ENCODE results near the gene COL23A1. TPM values are rescaled to one million over a fixed set of nuclear protein-coding genes. Genes with fewer than 3 reads are reported as not detected.
"Not testable (repeated sequence)": the region's sequence is repeated elsewhere in the genome, so short reads cannot be mapped to it uniquely, and the experiment has no call there.

COL23A1 gene
- total RNA-seq, 1 experiment from 2014 or later: not detected

DNA sequence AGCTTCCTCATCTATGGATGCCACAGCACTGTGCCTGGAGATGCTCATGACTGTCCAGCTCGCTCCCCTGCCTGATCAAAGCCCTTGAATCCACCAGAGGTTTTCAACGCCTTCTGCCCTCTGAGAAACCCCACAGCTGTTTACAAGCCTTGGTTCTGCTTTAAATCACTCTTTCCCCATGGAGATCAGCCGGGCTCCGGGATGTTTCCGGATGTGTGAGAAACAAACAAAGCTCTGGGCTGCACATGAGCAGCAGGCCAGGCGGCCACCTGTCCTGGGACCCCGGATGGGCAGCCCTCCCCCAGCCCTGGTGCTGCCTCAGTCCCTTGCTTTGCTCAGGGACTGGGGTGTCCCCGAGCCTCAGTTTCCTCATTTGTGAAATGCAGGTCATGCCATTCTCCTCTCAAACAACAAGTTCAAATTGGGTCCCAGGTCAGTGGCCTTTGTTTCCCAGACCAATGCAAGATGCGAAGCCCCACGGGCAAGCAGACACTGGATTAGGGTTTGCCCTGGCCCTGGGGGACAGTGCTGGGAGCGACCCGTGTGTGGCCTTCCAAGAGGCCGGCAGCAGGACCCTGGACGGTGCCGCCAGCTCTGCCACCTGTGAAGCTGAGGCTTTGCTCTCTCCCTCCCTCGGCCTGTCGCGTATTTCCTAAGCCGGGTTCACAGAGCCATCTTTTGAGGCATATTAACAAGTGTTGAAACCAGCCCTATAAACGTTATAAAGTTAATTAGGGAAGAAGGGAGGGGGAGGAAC is 315.2 kb downstream of the COL23A1 start:
- no peak for DNase-seq (ENCODE audit: low read depth)

DNA sequence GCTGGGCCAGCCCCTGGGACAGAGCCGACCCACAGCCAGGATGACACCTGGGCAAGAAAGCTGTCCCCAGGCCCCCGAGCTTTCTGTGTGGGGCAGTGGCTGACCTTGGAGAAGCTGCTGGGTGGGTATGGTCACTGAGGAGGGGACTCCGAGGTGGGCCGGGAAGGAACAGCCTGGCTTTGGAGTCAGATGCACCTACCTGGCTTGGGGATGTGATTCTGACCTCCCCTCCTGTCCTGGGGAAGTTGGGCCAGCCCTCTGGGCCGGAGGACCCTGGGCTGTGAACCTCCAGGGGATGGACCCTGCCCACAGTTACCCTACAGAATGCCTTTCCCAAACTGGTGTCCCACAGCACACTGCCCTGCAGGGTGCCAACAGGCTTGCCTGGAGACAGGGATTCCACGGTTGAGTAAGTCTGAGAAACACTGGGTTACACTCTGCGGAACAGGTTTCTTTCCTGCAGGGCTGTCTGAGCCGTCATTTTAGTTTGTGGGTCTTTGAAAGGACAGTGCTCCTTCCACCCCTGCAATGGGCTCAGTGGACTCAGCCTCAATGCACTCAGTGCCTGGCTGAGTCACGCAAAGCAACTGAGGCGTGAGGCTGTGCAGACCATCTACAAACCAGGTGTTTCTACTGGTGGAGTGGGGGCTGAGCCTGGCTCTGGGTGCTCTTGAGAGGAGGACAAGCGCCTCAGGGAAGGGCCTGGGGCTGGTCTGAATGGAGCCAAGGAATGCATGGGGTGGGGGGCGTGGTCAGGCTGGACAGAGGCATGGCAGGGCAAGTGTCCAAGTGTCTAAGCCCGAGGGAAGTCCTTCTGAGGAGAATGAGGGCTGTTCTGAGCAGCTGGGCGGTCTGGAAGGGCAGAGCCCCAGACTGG is 316.3 kb downstream of the COL23A1 start:
- no peak for DNase-seq (ENCODE audit: low read depth)

DNA sequence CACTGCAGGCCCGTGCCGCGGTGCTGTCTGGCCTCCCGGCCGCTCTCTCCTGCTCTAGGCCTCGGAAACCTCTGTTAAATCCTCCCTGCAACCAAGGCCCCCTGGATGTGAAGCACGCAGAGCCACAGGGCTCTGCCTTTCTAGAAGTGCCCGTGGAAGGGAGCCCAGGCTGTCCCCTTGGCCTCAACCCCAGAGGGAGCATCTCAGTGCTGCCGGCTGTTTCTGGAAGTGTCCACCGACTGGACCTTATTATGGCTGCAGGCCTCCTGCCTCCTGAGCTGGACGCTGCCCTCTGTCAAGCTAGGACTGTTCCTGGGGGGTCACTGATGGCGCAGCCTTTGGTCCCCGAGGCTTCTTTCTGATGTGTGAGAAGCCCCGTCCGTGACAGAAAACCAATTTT is 317.2 kb downstream of the COL23A1 start:
- DNase-seq (ENCODE audit: low read depth): no peak

DNA sequence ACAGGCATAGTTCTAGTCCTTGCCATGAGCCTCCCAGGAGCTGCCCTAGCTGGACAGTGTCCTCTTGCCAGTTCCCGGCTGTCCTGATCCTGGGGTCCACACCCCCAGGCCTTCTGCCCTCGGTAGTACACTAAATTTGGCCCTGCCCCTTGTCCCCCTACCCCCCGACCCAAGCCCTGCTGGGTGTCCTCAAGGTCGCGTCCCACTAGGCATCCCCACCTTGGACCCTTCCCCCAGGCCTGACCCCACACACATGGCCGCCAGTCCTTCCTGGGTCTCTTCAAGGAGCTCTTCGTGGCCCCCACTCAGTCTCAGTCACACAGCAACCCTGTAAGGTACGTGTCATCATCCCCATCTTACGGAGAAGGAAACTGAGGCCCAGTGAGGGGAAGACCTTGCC is 317.6 kb downstream of the COL23A1 start:
- no peak for DNase-seq (ENCODE audit: low read depth)

DNA sequence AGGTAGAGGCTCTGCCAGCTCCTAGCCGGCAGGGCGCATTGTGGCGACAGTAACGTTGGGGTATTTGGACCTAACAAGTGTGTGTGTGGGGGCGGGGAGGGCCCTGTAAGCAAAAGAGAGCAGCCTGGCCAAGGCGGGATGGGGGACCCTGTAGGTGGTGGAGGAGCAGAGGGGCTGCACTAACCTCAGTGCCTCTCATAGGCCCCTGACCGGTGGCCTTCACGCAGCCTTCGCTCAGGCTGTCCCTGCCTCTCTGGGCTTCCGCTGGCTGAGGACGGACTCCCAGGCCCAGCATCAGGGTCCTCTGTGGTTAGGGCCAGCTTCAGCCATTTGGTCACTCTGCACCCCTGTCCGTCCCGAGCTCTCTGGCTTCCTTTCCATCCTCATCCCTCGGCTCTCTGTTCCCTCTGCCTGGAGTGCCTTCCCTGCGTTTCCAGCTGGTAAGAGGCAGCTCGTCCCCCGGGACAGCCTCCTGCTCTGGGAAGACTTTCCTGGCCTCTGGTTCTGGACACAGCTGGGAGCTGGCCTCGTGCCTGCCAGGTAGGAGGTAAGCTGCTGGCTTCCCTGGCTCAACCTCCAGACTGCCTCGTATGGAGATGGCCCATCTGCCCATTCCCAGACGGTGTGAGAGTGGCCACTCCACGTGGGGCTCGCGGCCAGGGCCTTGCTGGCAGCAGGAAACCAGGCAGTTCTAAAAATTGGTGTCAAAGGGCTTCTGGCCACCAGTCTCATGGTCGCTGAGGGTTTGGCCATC is 318.3 kb downstream of the COL23A1 start:
- no peak for DNase-seq (ENCODE audit: low read depth)

DNA sequence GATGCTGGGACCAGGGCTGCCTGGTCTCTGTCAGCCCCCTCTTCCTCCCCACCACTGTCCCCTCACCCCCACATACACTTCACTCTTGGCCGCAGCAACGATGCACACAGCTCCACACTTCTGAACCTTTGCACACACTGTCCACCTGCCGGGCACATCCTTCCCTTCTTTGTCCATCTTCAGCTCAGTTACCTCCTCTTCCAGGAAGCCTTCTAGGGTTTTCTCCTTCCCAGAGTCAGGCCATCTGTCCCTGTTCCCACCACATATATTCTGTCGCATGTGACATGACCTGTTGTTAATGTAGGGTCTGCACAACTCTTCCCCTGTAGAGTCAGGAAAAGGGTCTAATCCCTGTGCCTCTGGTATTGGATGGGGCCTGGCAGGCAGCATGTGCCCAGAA is 319.0 kb downstream of the COL23A1 start:
- no peak for DNase-seq (ENCODE audit: low read depth)

DNA sequence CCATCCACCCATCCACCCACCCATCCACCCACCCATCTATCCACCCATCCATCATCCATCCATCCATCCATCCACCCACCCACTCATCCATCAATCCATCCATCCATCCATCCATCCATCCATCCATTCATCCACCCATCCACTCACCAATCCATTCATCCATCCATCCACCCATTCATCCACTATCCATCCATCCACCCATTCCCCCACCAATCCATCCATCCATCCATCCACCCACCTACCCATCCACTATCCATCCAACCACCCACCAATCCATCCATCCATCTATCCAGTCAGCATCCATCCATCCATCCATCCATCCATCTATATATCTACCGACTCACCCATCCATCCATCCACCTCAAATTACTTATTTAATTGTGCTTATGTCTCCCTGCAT is 320.7 kb downstream of the COL23A1 start:
- no peak for DNase-seq (ENCODE audit: low read depth)

DNA sequence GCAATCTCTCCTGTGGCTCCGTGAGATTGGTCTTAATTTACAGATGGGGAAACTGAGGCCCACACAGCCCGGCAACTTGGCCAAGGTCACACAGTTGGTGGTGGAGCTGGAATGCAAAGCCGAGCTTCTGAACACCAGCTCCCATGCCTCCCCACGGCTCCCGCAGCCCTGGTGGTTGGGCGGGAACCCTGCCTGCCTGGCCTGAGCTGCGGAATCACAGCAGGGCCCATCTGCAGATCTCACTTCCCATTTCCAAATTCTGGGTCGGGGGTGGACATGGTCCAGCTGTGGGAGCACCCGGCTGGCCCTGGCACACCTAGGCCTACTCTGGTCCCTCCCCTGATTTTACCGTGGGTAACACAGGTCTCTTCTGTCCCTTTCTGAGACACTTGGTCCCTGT is 322.3 kb downstream of the COL23A1 start:
- DNase-seq (ENCODE audit: low read depth): no peak

DNA sequence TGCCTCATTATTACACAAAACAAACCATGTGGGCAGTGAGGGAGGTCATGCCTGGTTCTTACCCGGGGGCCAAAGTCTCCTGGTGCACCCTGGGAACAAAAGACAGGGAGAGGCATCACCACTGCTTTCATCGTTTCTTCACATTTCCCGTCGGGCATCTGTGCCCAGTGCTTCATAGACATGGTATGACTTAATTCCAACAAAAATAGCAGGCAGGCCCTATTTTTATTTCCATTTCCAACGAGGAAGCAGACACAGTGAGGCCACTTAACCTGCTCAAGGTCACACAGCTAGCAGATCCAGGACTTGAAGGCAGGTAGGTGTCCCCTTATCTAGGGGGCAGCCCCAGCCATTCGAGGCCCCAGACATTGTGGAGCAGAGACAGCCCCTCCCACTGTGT is 322.9 kb downstream of the COL23A1 start:
- DNase-seq (ENCODE audit: low read depth): no peak

DNA sequence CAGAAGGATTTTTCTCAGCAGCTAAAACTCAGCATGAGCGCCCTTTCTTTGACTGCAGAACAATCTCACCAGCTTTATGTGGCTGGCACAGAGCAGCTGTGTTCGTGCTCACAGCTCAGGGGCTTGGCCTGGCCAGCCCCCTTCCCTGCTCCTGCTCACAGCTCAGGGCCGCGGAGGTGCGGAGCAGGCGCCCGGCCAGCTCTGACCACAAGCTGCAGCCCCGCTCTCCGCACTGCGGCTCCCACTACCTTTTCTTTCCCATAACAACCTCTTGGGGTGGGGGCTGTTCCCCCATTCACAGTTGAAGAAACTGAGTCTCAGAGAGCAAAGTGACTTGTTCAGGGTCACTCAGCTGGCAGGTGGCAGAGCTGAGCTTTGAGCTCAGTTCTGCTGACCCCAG is 323.6 kb downstream of the COL23A1 start:
- no peak for DNase-seq (ENCODE audit: low read depth)

DNA sequence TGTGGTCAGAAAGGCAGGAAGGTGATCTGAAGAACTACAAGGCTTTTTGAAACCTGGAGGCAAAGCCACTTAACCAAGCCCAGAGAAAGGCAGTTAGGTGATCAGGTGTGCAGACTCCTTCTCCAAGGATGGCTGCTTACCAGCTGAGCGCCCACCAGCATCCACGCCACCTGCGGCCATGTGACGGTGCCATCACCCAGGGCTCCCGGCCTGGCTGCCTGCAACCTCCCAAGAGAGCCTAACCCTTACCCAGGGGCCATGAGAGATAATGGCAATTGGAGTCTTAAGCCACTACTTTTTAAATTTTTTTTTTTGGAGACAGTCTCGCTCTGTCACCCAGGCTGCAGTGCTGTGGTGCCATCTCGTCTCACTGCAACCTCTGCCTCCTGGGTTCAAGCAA is 324.4 kb downstream of the COL23A1 start:
- DNase-seq (ENCODE audit: low read depth): no peak

DNA sequence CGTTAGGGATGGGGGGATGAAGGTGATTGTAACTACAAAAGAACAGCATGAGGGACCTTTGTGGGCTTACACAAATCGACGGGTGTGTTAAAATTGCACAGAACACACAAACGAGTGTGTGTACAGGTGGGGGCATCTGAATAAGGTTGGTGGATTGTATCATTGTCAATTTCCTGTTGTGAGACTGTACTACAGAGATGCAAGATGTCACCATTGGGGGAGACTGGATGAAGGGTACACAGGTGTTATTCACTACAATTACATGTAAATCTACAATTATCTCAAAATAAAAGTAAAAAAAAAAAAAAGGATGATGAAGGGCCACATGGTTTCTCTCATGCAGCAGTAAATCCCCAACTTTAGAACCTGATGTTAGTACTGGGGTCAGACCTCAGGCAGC is 326.1 kb downstream of the COL23A1 start:
- no peak for DNase-seq (ENCODE audit: low read depth)

DNA sequence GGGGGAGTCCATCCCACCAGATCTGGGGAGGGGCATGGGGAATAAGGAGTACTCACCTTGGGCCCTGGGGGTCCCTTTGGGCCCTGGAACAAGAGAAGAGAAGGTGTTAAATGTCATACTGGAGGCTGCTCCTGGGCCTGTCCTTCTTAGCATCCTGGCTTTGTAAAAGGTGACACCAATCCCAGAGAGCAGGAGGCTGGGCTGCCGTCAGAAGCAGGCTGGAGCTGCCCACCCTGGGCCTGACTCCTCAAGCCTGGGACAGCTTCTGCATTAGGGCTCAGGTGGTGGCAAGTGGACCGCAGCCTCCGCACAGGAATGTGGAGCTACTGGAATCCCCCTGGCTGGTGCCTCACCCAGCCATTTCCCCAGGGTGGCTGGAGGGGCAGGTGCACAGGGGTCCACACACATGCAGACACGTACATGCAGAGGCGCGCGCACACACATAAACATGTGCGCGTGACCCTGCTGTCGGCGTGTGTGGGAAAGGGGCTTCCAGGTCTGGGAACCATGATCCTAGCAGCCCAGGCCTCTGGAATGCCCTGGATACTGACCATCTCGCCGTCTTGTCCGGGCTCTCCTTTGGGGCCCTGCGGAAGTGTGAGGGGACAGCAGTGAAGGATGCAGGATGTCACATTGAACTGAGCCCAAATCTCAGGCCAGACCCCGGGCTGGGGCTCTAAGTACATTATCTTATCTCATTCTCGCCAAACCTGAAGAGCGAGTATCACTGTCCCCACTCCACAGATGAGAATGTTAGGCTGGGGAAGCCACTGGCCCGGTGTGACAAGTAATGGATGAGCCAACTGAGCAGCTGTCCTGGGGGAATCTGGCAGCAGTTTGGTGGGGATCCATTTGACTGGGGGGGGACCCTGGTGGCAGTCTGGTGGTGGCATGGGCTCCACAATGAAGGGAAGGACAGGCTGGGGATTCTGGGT is 328.3 kb downstream of the COL23A1 start:
- no peak for DNase-seq (ENCODE audit: low read depth)

DNA sequence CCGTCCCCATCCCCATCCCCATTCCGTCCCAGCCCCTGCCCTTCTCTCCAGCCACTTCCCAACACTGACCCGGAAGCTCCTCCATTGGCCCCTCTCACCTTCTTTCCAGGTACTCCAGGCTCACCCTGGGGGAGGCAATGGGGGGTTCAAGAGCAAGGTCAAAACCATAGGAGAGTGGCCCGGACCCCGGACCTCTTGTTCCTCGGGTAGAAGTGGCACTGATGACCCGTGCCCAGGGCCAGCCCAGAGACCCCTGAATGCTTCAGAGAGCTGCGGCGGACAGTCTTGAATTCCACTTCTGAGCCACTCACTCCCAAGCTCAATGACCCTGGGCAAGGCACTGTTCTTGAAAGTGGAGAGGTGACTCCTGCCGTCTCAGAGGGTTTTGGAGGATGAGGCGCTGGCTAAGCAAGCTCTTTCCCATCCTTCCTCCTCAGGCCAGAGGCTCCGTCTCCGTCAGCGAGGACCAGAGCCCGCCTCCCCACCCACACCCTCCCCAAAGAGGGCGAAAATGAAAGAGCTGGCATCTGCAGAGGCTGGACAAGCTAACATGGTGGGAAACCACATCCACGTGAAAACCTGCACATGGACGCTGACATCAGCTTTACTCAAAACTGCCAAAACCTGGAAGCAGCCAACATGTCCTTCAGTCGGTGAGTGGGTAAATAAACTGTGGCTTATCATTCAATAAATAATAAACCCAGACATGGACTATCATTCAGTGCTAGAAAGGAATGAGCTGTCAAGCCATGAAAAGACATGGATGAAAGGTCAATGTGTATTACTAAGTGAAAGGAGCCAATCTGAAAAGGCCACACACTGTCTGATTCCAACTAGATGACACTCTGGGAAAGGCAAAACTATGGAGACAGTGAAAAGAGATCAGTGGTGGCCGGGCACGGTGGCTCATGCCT is 330.3 kb downstream of the COL23A1 start:
- DNase-seq (ENCODE audit: low read depth): no peak

DNA sequence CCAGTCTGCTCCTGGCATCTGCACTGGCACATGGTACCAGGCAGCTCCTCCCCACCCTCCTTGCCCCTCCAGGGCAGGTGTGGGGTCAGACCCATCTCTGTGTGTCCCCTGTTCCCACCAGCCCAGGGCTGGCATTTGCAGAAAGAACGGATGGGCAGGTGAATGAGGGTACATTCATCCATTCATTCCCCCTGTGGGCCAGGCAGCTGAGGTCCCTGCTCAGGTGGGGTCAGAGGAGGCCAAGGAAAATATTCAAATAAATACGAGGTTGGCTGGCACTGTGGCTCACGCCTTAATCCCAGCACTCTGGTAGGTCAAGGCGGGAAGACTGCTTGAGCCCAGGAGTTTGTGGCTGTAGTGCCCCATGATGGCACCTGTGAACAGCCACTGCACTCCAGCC is 332.5 kb downstream of the COL23A1 start:
- no peak for DNase-seq (ENCODE audit: low read depth)

DNA sequence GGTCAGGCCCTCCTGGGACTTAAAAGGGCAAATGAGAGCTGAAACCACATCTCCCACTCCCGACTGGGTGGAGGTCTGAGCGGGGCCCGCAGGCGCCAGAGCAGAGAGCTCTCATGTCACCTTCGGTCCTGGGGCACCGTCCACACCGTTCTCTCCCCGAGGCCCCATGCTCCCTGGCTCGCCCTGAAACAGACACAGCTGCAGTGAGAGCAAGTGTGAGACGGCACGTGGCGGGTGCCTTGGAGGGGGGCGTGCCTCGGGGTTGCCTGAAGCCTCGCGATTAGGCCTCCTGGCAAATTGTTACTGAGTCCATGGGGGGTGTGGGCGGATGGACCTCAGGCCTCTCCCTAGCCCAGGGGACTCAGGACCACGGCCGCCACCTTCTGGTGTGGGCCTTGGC is 333.4 kb downstream of the COL23A1 start:
- DNase-seq (ENCODE audit: low read depth): no peak

DNA sequence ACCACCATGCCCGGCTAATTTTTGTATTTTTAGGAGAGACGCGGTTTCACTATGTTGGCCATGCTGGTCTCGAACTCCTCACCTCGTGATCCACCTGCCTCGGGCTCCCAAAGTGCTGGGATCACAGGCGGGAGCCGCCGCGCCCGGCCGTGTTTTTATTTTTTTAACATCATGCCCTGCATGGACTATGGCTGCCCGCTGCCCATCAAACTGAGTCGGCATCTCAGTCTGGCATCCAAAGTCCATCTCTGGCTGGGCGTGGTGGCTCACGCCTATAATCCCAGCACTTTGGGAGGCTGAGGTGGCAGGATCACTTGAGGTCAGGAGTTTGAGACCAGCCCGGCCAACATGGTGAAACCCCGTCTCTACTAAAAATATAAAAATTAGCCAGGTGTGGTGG is 336.6 kb downstream of the COL23A1 start:
- DNase-seq (ENCODE audit: low read depth): not testable (repeated sequence)

DNA sequence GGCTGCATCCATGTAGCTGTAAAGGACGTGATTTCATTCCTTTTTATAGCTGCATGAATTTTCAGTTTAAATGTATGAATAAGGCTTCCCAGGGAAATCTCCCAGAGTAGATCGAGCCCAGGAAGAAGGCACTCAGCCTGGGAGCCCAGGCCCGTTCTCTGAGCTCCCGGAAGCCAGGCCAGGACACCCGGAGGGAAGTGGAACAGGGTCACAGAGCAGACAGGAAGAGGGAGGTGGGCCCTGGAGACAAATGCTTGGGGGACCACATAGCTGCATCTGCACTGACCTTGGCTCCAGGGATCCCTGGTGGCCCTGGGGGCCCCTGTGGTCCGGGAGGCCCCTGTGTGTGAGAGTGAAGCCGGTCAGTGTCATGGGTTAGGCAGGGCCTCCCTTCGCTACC is 337.9 kb downstream of the COL23A1 start:
- DNase-seq (ENCODE audit: low read depth): no peak

DNA sequence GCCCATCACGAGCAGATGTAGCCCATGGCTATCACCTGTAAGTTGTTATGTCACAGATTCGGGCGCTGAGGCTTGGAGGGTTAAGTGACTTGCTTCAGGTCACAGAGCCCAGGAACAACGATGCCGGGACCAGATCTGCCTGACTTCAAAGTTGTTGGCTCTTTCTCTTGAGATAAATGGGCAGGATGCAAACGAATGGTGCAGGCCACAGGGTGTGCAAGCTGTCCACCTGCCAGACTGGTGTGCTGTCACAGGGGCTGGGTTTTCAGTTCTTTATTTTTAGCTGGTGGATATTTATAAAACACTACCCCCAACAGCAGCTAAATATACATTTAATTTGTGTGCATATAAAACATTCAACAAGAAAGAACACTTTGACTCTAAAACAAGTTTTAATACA is 339.9 kb downstream of the COL23A1 start:
- DNase-seq (ENCODE audit: low read depth): no peak
